ENCODE measurements around the gene PAX4. TPM values are rescaled to one million over a fixed set of nuclear protein-coding genes. Genes with fewer than 3 reads are reported as not detected.
A peak's percentile ranks its signal among the peaks of the same experiment; 100 is the strongest.

The PAX4 gene
- polyA plus RNA-seq, 3 donors, result not detected

DNA sequence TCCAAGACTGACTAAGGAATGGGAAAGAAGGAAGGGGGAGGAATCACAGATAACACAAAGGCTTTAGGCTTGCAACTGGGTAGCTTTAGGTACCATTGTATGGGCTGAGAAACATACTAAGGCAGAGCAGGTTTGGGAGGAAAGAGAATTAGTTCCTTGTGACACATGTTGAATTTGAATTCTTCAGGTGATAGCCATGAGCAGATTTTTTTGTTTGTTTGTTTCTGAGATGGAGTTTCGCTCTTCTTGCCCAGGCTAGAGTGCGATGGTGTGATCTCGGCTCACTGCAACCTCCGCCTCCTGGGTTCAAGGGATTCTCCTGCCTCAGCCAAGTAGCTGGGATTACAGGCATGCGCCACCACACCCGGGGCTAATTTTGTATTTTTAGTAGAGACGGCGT lies 29.7 kb upstream of the PAX4 start:
- Histone ChIP-seq H3K79me2 (ENCODE audit: insufficient read depth, low read length) (peaks cover 7% of the 10 kb centered on the region), H3K27me3 (ENCODE audit: control insufficient read depth in 2 of 2, insufficient read depth in 2 of 2, low read length in 2 of 2) (no peaks in the 10 kb centered on the region), H3K9me3 (replicated peaks in 1 of 2; ENCODE audit: control insufficient read depth in 1 of 2, insufficient read depth in 1 of 2, low read length in 2 of 2) (no peaks in the 10 kb centered on the region), H4K20me1 (ENCODE audit: insufficient read depth, low read length) (no peaks in the 10 kb centered on the region), H2AFZ (ENCODE audit: insufficient read depth, low read depth, low read length, poor library complexity, severe bottlenecking) (no peak overlapping the region), H3K9ac (ENCODE audit: insufficient read depth, low read length, poor library complexity, severe bottlenecking) (no peak overlapping the region), H3K4me3 (replicated peaks in 1 of 3; ENCODE audit: low read depth in 2 of 3, low read length in 3 of 3) (no peak overlapping the region), H3K36me3 (replicated peaks in 1 of 2; ENCODE audit: control insufficient read depth in 1 of 2, insufficient read depth in 2 of 2, low read length in 2 of 2) (no peaks in the 10 kb centered on the region), H3K4me2 (replicated peaks; ENCODE audit: extremely low read depth, low read length, poor library complexity, severe bottlenecking) (no peak overlapping the region), H3K4me1 (ENCODE audit: control insufficient read depth in 1 of 2, insufficient read depth in 2 of 2, low read length in 2 of 2) (peaks cover 8 to 17% of the 10 kb centered on the region in 2 donors), H3K27ac (ENCODE audit: low read depth in 1 of 2, low read length in 2 of 2) (no peak overlapping the region)
- 100% methylated on average over 7 of the region's 8 CpGs for WGBS (ENCODE audit: insufficient coverage)
- no peaks in the 10 kb centered on the region for H3K36me3 Mint-ChIP-seq
- DNase-seq, result no peak
- peak overlapping the region in 1 of 2 donors; percentile 14 for H3K4me3 Mint-ChIP-seq
- no peak overlapping the region for H3K27ac Mint-ChIP-seq
- H3K4me1 Mint-ChIP-seq, result peaks cover 12% of the 10 kb centered on the region
- H3K27me3 Mint-ChIP-seq (ENCODE audit: low read depth in 3 of 3), result peaks cover 0 to 3% (median 1%) of the 10 kb centered on the region in 3 donors
- intact Hi-C loops (cut with micrococcal nuclease), result no loop called here
- TF ChIP-seq CTCF (IDR thresholded peaks at IDR 0.05), result no peak
- H3K9me3 Mint-ChIP-seq, result peaks cover 0 to 2% (median 0%) of the 10 kb centered on the region in 7 donors

DNA sequence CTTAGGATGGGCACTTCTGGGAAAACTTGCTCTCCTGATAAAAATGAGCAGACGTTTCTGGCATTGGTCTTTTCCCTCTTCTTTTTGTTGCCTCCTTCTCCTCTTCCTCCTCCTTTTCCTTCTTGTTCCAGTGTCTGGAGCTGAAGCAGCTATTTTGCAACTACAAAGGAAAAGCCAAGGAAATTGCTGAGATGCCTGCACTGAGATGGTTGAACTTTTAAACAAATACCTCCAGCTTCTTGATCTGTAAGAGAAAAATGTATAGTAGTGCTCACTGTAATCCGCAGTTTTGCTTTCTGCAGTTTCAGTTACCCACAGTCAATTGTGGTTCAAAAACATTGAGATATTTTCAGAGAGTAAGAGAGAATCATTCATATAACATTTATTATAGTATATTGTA lies 26.5 kb upstream of the PAX4 start:
- no peak overlapping the region for H2AFZ ChIP-seq (ENCODE audit: insufficient read depth, low read depth, low read length, poor library complexity, severe bottlenecking)
- H3K27me3 ChIP-seq (ENCODE audit: control insufficient read depth in 2 of 2, insufficient read depth in 2 of 2, low read length in 2 of 2), result no peaks in the 10 kb centered on the region
- WGBS (ENCODE audit: insufficient coverage), result 89% methylated on average over 1 of the region's 2 CpGs
- no peaks in the 10 kb centered on the region for H3K9me3 ChIP-seq (replicated peaks in 1 of 2; ENCODE audit: control insufficient read depth in 1 of 2, insufficient read depth in 1 of 2, low read length in 2 of 2)
- H3K4me3 Mint-ChIP-seq, result no peak overlapping the region
- no peak for TF ChIP-seq CTCF (IDR thresholded peaks at IDR 0.05)
- H3K36me3 ChIP-seq (replicated peaks in 1 of 2; ENCODE audit: control insufficient read depth in 1 of 2, insufficient read depth in 2 of 2, low read length in 2 of 2), result no peaks in the 10 kb centered on the region
- H3K9ac ChIP-seq (ENCODE audit: insufficient read depth, low read length, poor library complexity, severe bottlenecking), result no peak overlapping the region
- no peak for DNase-seq
- H4K20me1 ChIP-seq (ENCODE audit: insufficient read depth, low read length), result no peaks in the 10 kb centered on the region
- no peaks in the 10 kb centered on the region for H3K4me1 ChIP-seq (ENCODE audit: control insufficient read depth in 1 of 2, insufficient read depth in 2 of 2, low read length in 2 of 2)
- H3K4me3 ChIP-seq (replicated peaks in 1 of 3; ENCODE audit: low read depth in 2 of 3, low read length in 3 of 3), result no peak overlapping the region
- no peak overlapping the region for H3K4me2 ChIP-seq (replicated peaks; ENCODE audit: extremely low read depth, low read length, poor library complexity, severe bottlenecking)
- no peaks in the 10 kb centered on the region for H3K36me3 Mint-ChIP-seq
- H3K9me3 Mint-ChIP-seq, result peaks cover 0 to 2% (median 0%) of the 10 kb centered on the region in 7 donors
- no peak overlapping the region for H3K27ac ChIP-seq (ENCODE audit: low read depth in 1 of 2, low read length in 2 of 2)
- intact Hi-C loops (cut with micrococcal nuclease), result no loop called here
- H3K4me1 Mint-ChIP-seq, result no peaks in the 10 kb centered on the region
- H3K27me3 Mint-ChIP-seq (ENCODE audit: low read depth in 3 of 3), result peaks cover 3 to 5% (median 4%) of the 10 kb centered on the region in 3 donors
- H3K79me2 ChIP-seq (ENCODE audit: insufficient read depth, low read length), result no peaks in the 10 kb centered on the region
- H3K27ac Mint-ChIP-seq, result no peak overlapping the region
